Astrocyte (in vitro differentiated cells and primary cell): ENCODE data around the gene TTC13. TPM values are rescaled to one million over a fixed set of nuclear protein-coding genes. Genes with fewer than 3 reads are reported as not detected.

Experiments
- DNase-seq: peaks from one replicate; pipeline ENCODE4 v3.0.0-alpha.2; 2010; ENCODE audit warnings: low read depth
- FAIRE-seq: peaks from 2 replicates; lab custom pipeline; 2011; peaks lifted over from hg19 to GRCh38; lab: Jason Lieb, UNC
- H2AFZ ChIP-seq: 2 replicates; pipeline ENCODE4 v1.6.0; 2012; ENCODE audit warnings: low read depth, low read length, inconsistent platforms
- H3K27ac ChIP-seq: 2 replicates; pipeline ENCODE4 v1.5.1; 2011; ENCODE audit warnings: low read depth, low read length, inconsistent platforms
- H3K27me3 ChIP-seq: 2 replicates; pipeline ENCODE4 v1.6.0; 2011; ENCODE audit warnings: low read length, inconsistent platforms; ENCODE audit not compliant: insufficient read depth
- H3K36me3 ChIP-seq: 2 replicates; pipeline ENCODE4 v1.5.1; 2011; ENCODE audit warnings: low read length, inconsistent platforms; ENCODE audit not compliant: insufficient read depth
- H3K4me1 ChIP-seq: 2 replicates; pipeline ENCODE4 v1.5.1; 2011; ENCODE audit warnings: low read length, inconsistent platforms; ENCODE audit not compliant: insufficient read depth
- H3K4me2 ChIP-seq: 2 replicates; pipeline ENCODE4 v1.6.0; 2012; ENCODE audit warnings: low read length, inconsistent platforms
- H3K4me3 ChIP-seq: 2 replicates; pipeline ENCODE4 v1.5.1; 2011; ENCODE audit warnings: low read depth, mild to moderate bottlenecking, low read length, inconsistent platforms; ENCODE audit not compliant: insufficient read depth
- H3K79me2 ChIP-seq: 2 replicates; pipeline ENCODE4 v1.6.0; 2012; ENCODE audit warnings: mild to moderate bottlenecking, low read length, inconsistent platforms; ENCODE audit not compliant: insufficient read depth
- H3K9ac ChIP-seq: 2 replicates; pipeline ENCODE4 v1.6.0; 2012; ENCODE audit warnings: mild to moderate bottlenecking, low read length, inconsistent platforms
- H3K9me3 ChIP-seq: 2 replicates; pipeline ENCODE4 v1.5.1; 2012; ENCODE audit warnings: low read depth, mild to moderate bottlenecking, low read length, inconsistent platforms; ENCODE audit not compliant: insufficient read depth
- H4K20me1 ChIP-seq: 2 replicates; pipeline ENCODE4 v1.6.0; 2012; ENCODE audit warnings: low read length, inconsistent platforms; ENCODE audit not compliant: insufficient read depth
- H3K27ac Mint-ChIP-seq: one replicate; pipeline ENCODE4 v1.8.0; 2021; ENCODE audit warnings: mild to moderate bottlenecking, mixed read lengths; ENCODE audit not compliant: unreplicated experiment
- H3K27me3 Mint-ChIP-seq: one replicate; pipeline ENCODE4 v1.8.0; 2021; ENCODE audit warnings: low read depth, mixed read lengths; ENCODE audit not compliant: unreplicated experiment
- H3K36me3 Mint-ChIP-seq: one replicate; pipeline ENCODE4 v1.8.0; 2021; ENCODE audit warnings: low read depth, mixed read lengths; ENCODE audit not compliant: unreplicated experiment
- H3K4me1 Mint-ChIP-seq: one replicate; pipeline ENCODE4 v1.8.0; 2021; ENCODE audit warnings: low read depth, mixed read lengths; ENCODE audit not compliant: unreplicated experiment
- H3K4me3 Mint-ChIP-seq: one replicate; pipeline ENCODE4 v1.8.0; 2021; ENCODE audit warnings: mild to moderate bottlenecking, moderate library complexity, mixed read lengths; ENCODE audit not compliant: unreplicated experiment
- H3K9me3 Mint-ChIP-seq: one replicate; pipeline ENCODE4 v1.8.0; 2021; ENCODE audit warnings: mild to moderate bottlenecking, mixed read lengths; ENCODE audit not compliant: unreplicated experiment
- EZH2 ChIP-seq: IDR thresholded peaks from 2 replicates; pipeline ENCODE4 v1.6.1; 2012; ENCODE audit warnings: mild to moderate bottlenecking, low read length, inconsistent platforms; ENCODE audit not compliant: insufficient read depth
- total RNA-seq: library from RNA; stranded (reverse); gene quantifications from 2 replicates; pipeline ENCODE4 v1.2.1, GENCODE V29; 2021
- TF ChIP-seq, protein P1 (sequence below): IDR thresholded peaks from 2 replicates; pipeline ENCODE4 v1.5.1; 2011; ENCODE audit warnings: low read depth, mild to moderate bottlenecking, inconsistent platforms, low read length, moderate library complexity; ENCODE audit not compliant: insufficient read depth

The TTC13 gene
- total RNA-seq, 1 donor from 2014 or later, result 13.0 TPM

GRCh38 chr1:231000201-231000600 lies 21.5 kb upstream of the TTC13 start:
- peaks cover 5% of the 10 kb centered on the region for H3K9me3 ChIP-seq
- no peaks in the 10 kb centered on the region for H3K27me3 ChIP-seq
- TF ChIP-seq EZH2, result no peak
- TF ChIP-seq, protein P1, sequence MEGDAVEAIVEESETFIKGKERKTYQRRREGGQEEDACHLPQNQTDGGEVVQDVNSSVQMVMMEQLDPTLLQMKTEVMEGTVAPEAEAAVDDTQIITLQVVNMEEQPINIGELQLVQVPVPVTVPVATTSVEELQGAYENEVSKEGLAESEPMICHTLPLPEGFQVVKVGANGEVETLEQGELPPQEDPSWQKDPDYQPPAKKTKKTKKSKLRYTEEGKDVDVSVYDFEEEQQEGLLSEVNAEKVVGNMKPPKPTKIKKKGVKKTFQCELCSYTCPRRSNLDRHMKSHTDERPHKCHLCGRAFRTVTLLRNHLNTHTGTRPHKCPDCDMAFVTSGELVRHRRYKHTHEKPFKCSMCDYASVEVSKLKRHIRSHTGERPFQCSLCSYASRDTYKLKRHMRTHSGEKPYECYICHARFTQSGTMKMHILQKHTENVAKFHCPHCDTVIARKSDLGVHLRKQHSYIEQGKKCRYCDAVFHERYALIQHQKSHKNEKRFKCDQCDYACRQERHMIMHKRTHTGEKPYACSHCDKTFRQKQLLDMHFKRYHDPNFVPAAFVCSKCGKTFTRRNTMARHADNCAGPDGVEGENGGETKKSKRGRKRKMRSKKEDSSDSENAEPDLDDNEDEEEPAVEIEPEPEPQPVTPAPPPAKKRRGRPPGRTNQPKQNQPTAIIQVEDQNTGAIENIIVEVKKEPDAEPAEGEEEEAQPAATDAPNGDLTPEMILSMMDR, result no peak
- DNase-seq, result no peak
- H3K9me3 Mint-ChIP-seq, result peaks cover 31% of the 10 kb centered on the region
- H3K27ac Mint-ChIP-seq, result no peak overlapping the region
- no peaks in the 10 kb centered on the region for H3K27me3 Mint-ChIP-seq
- no peak for FAIRE-seq
- peaks cover 48% of the 10 kb centered on the region for H3K36me3 Mint-ChIP-seq
- H3K4me3 ChIP-seq, result no peak overlapping the region
- H3K36me3 ChIP-seq, result peaks cover 44% of the 10 kb centered on the region
- H3K4me3 Mint-ChIP-seq, result no peak overlapping the region
- peaks cover 3% of the 10 kb centered on the region for H4K20me1 ChIP-seq
- H3K27ac ChIP-seq, result no peak overlapping the region
- no peaks in the 10 kb centered on the region for H3K79me2 ChIP-seq
- H3K4me1 ChIP-seq, result no peaks in the 10 kb centered on the region
- no peak overlapping the region for H3K9ac ChIP-seq
- no peak overlapping the region for H2AFZ ChIP-seq
- no peaks in the 10 kb centered on the region for H3K4me1 Mint-ChIP-seq
- H3K4me2 ChIP-seq, result no peak overlapping the region

DNA sequence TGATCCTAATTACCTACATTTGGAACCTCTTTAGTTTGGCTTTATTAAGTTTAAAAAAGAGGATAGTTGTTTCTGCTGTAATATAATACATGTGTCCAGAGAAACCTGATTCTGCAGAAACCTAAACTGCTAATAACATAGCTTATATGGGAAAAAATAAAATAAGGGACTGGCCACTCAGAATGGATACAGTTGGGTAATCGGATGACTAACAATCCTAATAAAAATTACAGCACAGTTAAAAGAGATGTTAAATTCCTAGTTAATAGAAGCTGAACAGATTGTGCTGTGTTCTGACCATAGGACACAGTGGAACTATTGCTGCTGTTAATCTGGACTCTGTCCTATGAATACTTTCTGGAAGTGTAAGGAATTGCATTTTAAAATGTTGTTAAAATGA lies 16.2 kb upstream of the TTC13 start:
- Histone ChIP-seq H3K9ac (no peak overlapping the region), H4K20me1 (peaks cover 6% of the 10 kb centered on the region)
- H3K36me3 Mint-ChIP-seq, result peaks cover 28% of the 10 kb centered on the region

More for the DNA sequence above, 16.2 kb upstream of the TTC13 start:
- no peaks in the 10 kb centered on the region for H3K9me3 Mint-ChIP-seq
- TF ChIP-seq EZH2, result no peak
- TF ChIP-seq, protein P1, result no peak
- H3K4me1 Mint-ChIP-seq, result peaks cover 2% of the 10 kb centered on the region
- peaks cover 3% of the 10 kb centered on the region for H3K79me2 ChIP-seq
- DNase-seq (no peak), FAIRE-seq (no peak)
- peaks cover 36% of the 10 kb centered on the region for H3K36me3 ChIP-seq
- no peaks in the 10 kb centered on the region for H3K9me3 ChIP-seq
- no peak overlapping the region for H3K27ac ChIP-seq
- H3K4me1 ChIP-seq, result no peaks in the 10 kb centered on the region
- H3K4me3 Mint-ChIP-seq, result no peak overlapping the region
- no peak overlapping the region for H2AFZ ChIP-seq
- no peak overlapping the region for H3K4me2 ChIP-seq
- no peaks in the 10 kb centered on the region for H3K27me3 Mint-ChIP-seq
- no peak overlapping the region for H3K27ac Mint-ChIP-seq
- no peak overlapping the region for H3K4me3 ChIP-seq
- H3K27me3 ChIP-seq, result no peaks in the 10 kb centered on the region
